Measurements from ENCODE around the gene IAH1. TPM values are rescaled to one million over a fixed set of nuclear protein-coding genes. Genes with fewer than 3 reads are reported as not detected.
A peak's percentile ranks its signal among the peaks of the same experiment; 100 is the strongest.

IAH1 gene
- polyA plus RNA-seq, 1 donor (not counting 4 experiments of a cell fraction or from before 2014, with no cell fraction given) = 65.0 TPM

DNA sequence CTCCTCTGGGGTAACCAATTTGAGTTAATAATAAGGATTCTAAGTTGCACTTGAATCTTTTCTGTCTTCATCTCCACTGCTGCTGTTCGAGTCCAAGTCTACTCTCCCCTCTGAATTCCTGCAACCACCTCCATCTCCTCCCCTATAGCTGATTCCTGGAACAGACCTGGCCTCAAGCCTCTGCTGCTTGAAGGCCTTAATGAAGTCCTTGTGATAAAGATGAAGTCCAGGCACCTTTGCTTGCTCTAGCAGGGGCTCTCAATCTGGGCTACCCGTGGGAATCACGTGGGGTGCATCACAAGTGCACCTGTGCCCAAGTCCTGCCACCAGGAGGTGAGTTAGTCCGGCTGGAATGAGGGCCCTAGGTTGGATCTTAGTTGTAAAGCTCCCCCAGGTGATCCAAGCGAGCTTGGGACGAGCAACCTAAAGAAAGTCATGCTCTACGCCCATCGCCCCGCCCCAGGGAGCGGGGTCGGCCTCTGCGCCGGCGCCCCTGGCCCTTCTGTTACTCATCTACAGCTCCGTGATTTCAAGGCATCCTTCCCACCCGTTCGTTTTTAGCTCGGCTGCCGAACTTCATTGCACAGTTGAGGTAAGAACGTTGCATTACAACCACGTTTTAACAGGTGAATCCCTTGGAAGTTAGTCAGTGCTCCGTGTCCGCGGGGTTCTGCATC, 905 bp upstream of the IAH1 start:
- Histone ChIP-seq H3K4me1 (ENCODE audit: control insufficient read depth, extremely low read depth, insufficient read depth, low read length) (peaks cover 9% of the 10 kb centered on the region), H3K4me3 (ENCODE audit: control insufficient read depth in 2 of 3, extremely low read depth in 1 of 3, insufficient read depth in 2 of 3, low read depth in 1 of 3, low read length in 3 of 3) (peak overlapping the region in 1 of 3 experiments; percentile 56), H3K9ac (ENCODE audit: control insufficient read depth, extremely low read depth, insufficient read depth, low read length) (no peak overlapping the region), H3K9me3 (ENCODE audit: control insufficient read depth, low read depth, low read length) (peaks cover 3% of the 10 kb centered on the region), H3K27ac (ENCODE audit: control insufficient read depth, insufficient read depth, low read length) (no peak overlapping the region), H3K4me2 (ENCODE audit: control insufficient read depth, extremely low read depth, insufficient read depth, low read depth, low read length) (peak overlapping the region; percentile 60), H3K27me3 (ENCODE audit: control insufficient read depth, extremely low read depth, insufficient read depth, low read length) (no peaks in the 10 kb centered on the region), H3K9me1 (ENCODE audit: control insufficient read depth, extremely low read depth, insufficient read depth, low read length) (no peaks in the 10 kb centered on the region), H4K20me1 (ENCODE audit: control insufficient read depth, extremely low read depth, insufficient read depth, low read length) (no peaks in the 10 kb centered on the region), H2AFZ (ENCODE audit: control insufficient read depth, low read length) (peak overlapping the region; percentile 67), H3K79me2 (ENCODE audit: control insufficient read depth, insufficient read depth, low read length) (peaks cover 12% of the 10 kb centered on the region), H3K36me3 (ENCODE audit: control insufficient read depth in 2 of 2, extremely low read depth in 1 of 2, insufficient read depth in 2 of 2, low read length in 2 of 2) (peaks cover 0 to 19% of the 10 kb centered on the region in 2 experiments)
- FAIRE-seq (no peak), DNase-seq (ENCODE audit: low read depth, low spot score) (no peak)
- dilution Hi-C loops (cut with MboI; ENCODE audit: extremely low pct_ligation_motif_present, low sequenced_read_pairs) = no loop called here
- no peak for TF ChIP-seq EZH2 (IDR thresholded peaks at IDR 0.05; ENCODE audit: low read length)
- TF ChIP-seq, protein P1, sequence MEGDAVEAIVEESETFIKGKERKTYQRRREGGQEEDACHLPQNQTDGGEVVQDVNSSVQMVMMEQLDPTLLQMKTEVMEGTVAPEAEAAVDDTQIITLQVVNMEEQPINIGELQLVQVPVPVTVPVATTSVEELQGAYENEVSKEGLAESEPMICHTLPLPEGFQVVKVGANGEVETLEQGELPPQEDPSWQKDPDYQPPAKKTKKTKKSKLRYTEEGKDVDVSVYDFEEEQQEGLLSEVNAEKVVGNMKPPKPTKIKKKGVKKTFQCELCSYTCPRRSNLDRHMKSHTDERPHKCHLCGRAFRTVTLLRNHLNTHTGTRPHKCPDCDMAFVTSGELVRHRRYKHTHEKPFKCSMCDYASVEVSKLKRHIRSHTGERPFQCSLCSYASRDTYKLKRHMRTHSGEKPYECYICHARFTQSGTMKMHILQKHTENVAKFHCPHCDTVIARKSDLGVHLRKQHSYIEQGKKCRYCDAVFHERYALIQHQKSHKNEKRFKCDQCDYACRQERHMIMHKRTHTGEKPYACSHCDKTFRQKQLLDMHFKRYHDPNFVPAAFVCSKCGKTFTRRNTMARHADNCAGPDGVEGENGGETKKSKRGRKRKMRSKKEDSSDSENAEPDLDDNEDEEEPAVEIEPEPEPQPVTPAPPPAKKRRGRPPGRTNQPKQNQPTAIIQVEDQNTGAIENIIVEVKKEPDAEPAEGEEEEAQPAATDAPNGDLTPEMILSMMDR (optimal IDR thresholded peaks at IDR 0.05 in 1 of 3, IDR thresholded peaks at IDR 0.05 in 1 of 3, conservative IDR thresholded peaks at IDR 0.05 in 1 of 3; ENCODE audit: extremely low read depth in 1 of 3, insufficient read depth in 2 of 3, low read length in 3 of 3) = peak; percentile 29 to 38 (median 31)

DNA sequence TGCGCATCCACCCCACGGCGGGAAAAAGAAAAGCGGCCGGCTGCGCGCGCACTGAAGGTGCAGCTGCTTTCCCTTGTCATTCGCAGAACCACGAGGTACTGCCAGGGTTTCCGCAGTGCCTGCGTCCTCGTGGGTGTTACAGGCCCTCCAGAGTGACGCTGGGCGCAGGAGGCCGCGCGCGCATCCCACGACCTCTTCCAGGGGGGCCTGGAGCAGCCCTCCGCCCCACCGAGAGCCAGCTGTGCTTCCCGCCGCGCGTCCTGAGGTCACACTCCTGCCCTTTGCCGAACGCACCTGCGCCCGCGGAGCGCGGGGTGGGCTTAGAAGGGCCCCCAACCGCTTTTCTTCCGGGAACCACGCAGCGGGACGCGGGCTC, 378 bp upstream of the IAH1 start:
- DNase-seq (ENCODE audit: low read depth, low spot score) = no peak
- no peak overlapping the region for H3K27ac ChIP-seq (ENCODE audit: control insufficient read depth, insufficient read depth, low read length)
- no peaks in the 10 kb centered on the region for H4K20me1 ChIP-seq (ENCODE audit: control insufficient read depth, extremely low read depth, insufficient read depth, low read length)
- H3K9me3 ChIP-seq (ENCODE audit: control insufficient read depth, low read depth, low read length) = peaks cover 3% of the 10 kb centered on the region
- H3K4me3 ChIP-seq (ENCODE audit: control insufficient read depth in 2 of 3, extremely low read depth in 1 of 3, insufficient read depth in 2 of 3, low read depth in 1 of 3, low read length in 3 of 3) = peak overlapping the region; percentile 40 to 79 (median 56)
- peak overlapping the region; percentile 60 for H3K4me2 ChIP-seq (ENCODE audit: control insufficient read depth, extremely low read depth, insufficient read depth, low read depth, low read length)
- peaks cover 0 to 22% of the 10 kb centered on the region in 2 experiments for H3K36me3 ChIP-seq (ENCODE audit: control insufficient read depth in 2 of 2, extremely low read depth in 1 of 2, insufficient read depth in 2 of 2, low read length in 2 of 2)
- H2AFZ ChIP-seq (ENCODE audit: control insufficient read depth, low read length) = peak overlapping the region; percentile 67
- H3K79me2 ChIP-seq (ENCODE audit: control insufficient read depth, insufficient read depth, low read length) = peaks cover 14% of the 10 kb centered on the region
- H3K27me3 ChIP-seq (ENCODE audit: control insufficient read depth, extremely low read depth, insufficient read depth, low read length) = no peaks in the 10 kb centered on the region
- no peak for TF ChIP-seq EZH2 (IDR thresholded peaks at IDR 0.05; ENCODE audit: low read length)
- TF ChIP-seq, protein P1 (optimal IDR thresholded peaks at IDR 0.05 in 1 of 3, IDR thresholded peaks at IDR 0.05 in 1 of 3, conservative IDR thresholded peaks at IDR 0.05 in 1 of 3; ENCODE audit: extremely low read depth in 1 of 3, insufficient read depth in 2 of 3, low read length in 3 of 3) = no peak
- H3K9ac ChIP-seq (ENCODE audit: control insufficient read depth, extremely low read depth, insufficient read depth, low read length) = peak overlapping the region; percentile 78
- H3K4me1 ChIP-seq (ENCODE audit: control insufficient read depth, extremely low read depth, insufficient read depth, low read length) = peaks cover 9% of the 10 kb centered on the region
- no peak for FAIRE-seq
- no peaks in the 10 kb centered on the region for H3K9me1 ChIP-seq (ENCODE audit: control insufficient read depth, extremely low read depth, insufficient read depth, low read length)
- dilution Hi-C loops (cut with MboI; ENCODE audit: extremely low pct_ligation_motif_present, low sequenced_read_pairs) = no loop called here
